GM12878 (cell line): Measurements from ENCODE around the gene POLE2. TPM values are rescaled to one million over a fixed set of nuclear protein-coding genes. Genes with fewer than 3 reads are reported as not detected.

Source experiments
- ASH2L ChIP-seq: fragments of 300-600, 200-600 bp; sonication (generic); IDR thresholded peaks from 2 replicates; pipeline ENCODE4 v1.6.1; 2017; ENCODE audit warnings: low read depth, mild to moderate bottlenecking, borderline replicate concordance
- BRCA1 ChIP-seq: IDR thresholded peaks from 2 replicates; pipeline ENCODE4 v1.6.1; 2011; ENCODE audit warnings: low read depth, low read length, improper control_type of control experiment
- CREB1 ChIP-seq: IDR thresholded peaks from 2 replicates; pipeline ENCODE4 v1.6.1; 2012; ENCODE audit warnings: low read depth, mild to moderate bottlenecking, inconsistent platforms
- ETV6 ChIP-seq, 2 experiments: fragments of 450-650 bp in 1 of 2; IDR thresholded peaks in 1 of 2; conservative IDR thresholded peaks in 1 of 2; 2 replicates each; pipeline ENCODE4 v1.6.1; 2014; ENCODE audit warnings: antibody characterized with exemption in 1 of 2, borderline replicate concordance in 1 of 2, low read depth in 1 of 2, mild to moderate bottlenecking in 1 of 2, moderate library complexity in 1 of 2
- FOXK2 ChIP-seq: fragments of 450-650 bp; IDR thresholded peaks from 2 replicates; pipeline ENCODE4 v1.6.1; 2017; ENCODE audit warnings: mild to moderate bottlenecking, moderate library complexity
- IKZF1 ChIP-seq: fragments of 450-650 bp; conservative IDR thresholded peaks from 2 replicates; pipeline ENCODE4 v1.6.1; 2017; ENCODE audit warnings: antibody characterized with exemption, mild to moderate bottlenecking
- KAT2A ChIP-seq: conservative IDR thresholded peaks from 2 replicates; pipeline ENCODE4 v1.6.1; 2011; ENCODE audit warnings: low read depth, low read length; ENCODE audit not compliant: control insufficient read depth
- MTA2 ChIP-seq: fragments of 450-650 bp; IDR thresholded peaks from 2 replicates; pipeline ENCODE4 v1.6.1; 2016; ENCODE audit warnings: low read depth, mild to moderate bottlenecking, moderate library complexity
- NFIC ChIP-seq: IDR thresholded peaks from 2 replicates; pipeline ENCODE4 v1.6.1; 2012; ENCODE audit warnings: low read depth, mild to moderate bottlenecking, inconsistent platforms, low read length, moderate library complexity
- SIN3A ChIP-seq: IDR thresholded peaks from 2 replicates; pipeline ENCODE4 v1.6.1; 2012; ENCODE audit warnings: low read depth, low read length, improper control_type of control experiment
- polyA plus RNA-seq, 11 experiments: library from polyadenylated mRNA; depleted of rRNA in 4 of 11; unstranded in 6 of 11; stranded (reverse) in 5 of 11; fragments of >200 nt; fragmentation: Nextera tagmentation in 4 of 11; fragmentation: Illumina TruSeq in 1 of 11; extraction: Ambion mirVana in 4 of 11; extraction: Trizol in 1 of 11; gene quantifications; 1 replicate in 1 of 11; 2 replicates in 10 of 11; pipeline versions ENCODE4 v1.2.1 to v1.2.3, GENCODE V29; 2011 to 2016; ENCODE audit warnings: inconsistent platforms in 2 of 11, missing spikeins in 2 of 11, low read depth in 1 of 11
- total RNA-seq, 4 experiments: library from RNA; depleted of rRNA in 3 of 4; stranded (reverse); fragments of >200 nt in 3 of 4; fragmentation: Illumina TruSeq in 1 of 4; extraction: Trizol in 1 of 4; gene quantifications; 2 replicates each; pipeline versions ENCODE4 v1.2.1 to v1.2.3, GENCODE V29; 2013 to 2021
- TF ChIP-seq, protein P1 (sequence below): IDR thresholded peaks from 2 replicates; pipeline ENCODE4 v1.6.1; 2012; ENCODE audit warnings: mild to moderate bottlenecking, low read depth, low read length
- TF ChIP-seq, protein P2 (sequence below): fragments of 450-650 bp; IDR thresholded peaks from 2 replicates; pipeline ENCODE4 v1.6.1; 2017; ENCODE audit warnings: borderline replicate concordance
- TF ChIP-seq, protein P3 (sequence below): IDR thresholded peaks from 2 replicates; pipeline ENCODE4 v1.6.1; 2012; ENCODE audit warnings: low read depth, low read length, improper control_type of control experiment
- TF ChIP-seq, protein P4 (sequence below): IDR thresholded peaks from 2 replicates; pipeline ENCODE4 v1.6.1; 2011; ENCODE audit warnings: borderline replicate concordance, low read depth, mild to moderate bottlenecking, moderate library complexity, mixed read lengths, low read length; ENCODE audit not compliant: insufficient read depth; ENCODE audit errors: extremely low read length
- TF ChIP-seq, protein P5 (sequence below): fragments of 150-350 bp; IDR thresholded peaks from 2 replicates; pipeline ENCODE4 v1.6.1; 2014; ENCODE audit warnings: mild to moderate bottlenecking, low read depth, low read length
- TF ChIP-seq, protein P6 (sequence below): fragments of 450-650 bp; formaldehyde crosslinking; IDR thresholded peaks from 2 replicates; pipeline ENCODE4 v1.4.0; 2022; ENCODE audit warnings: mild to moderate bottlenecking, moderate library complexity

The POLE2 gene
- total and polyA plus RNA-seq, 10 of the 15 experiments (the other 5 are each of a cell fraction or from before 2014, with no cell fraction given), result 22.0 to 45.6 (median 38.8) TPM

DNA sequence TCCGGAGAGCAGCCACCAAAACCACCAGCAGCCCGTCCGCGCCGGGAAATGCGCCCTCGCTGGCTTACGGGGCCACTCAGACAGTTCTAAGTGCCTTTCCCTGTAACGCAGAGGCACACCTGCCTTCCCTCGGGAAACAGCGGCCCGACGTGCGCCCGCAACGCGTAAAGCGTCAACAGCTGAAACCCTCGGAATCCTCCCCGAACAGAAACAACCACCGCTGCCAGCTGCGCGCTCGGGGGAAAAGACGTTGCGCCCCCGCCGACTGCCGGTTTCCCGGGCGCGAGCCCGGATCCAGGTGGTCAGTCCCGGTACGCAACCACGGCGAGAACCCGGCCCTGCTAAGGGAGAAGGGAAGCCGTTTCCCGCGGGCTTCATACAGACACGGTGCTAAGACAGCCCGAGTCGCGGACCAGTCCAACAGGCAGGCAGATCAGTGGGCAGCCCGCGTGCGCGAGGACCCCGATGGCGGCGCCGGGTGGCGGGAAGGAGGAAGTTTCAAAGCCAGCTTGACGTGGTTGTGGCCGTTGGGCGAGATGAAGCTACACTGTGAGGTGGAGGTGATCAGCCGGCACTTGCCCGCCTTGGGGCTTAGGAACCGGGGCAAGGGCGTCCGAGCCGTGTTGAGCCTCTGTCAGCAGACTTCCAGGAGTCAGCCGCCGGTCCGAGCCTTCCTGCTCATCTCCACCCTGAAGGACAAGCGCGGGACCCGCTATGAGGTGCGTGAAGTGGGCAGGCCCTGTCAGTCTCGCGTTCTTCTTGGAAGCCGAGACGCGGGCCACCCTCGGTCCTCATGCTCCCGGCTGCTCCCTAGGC lies 89.3 kb downstream of the POLE2 start, which contains the start of gene LRR1 (continued):
- TF ChIP-seq, protein P1, sequence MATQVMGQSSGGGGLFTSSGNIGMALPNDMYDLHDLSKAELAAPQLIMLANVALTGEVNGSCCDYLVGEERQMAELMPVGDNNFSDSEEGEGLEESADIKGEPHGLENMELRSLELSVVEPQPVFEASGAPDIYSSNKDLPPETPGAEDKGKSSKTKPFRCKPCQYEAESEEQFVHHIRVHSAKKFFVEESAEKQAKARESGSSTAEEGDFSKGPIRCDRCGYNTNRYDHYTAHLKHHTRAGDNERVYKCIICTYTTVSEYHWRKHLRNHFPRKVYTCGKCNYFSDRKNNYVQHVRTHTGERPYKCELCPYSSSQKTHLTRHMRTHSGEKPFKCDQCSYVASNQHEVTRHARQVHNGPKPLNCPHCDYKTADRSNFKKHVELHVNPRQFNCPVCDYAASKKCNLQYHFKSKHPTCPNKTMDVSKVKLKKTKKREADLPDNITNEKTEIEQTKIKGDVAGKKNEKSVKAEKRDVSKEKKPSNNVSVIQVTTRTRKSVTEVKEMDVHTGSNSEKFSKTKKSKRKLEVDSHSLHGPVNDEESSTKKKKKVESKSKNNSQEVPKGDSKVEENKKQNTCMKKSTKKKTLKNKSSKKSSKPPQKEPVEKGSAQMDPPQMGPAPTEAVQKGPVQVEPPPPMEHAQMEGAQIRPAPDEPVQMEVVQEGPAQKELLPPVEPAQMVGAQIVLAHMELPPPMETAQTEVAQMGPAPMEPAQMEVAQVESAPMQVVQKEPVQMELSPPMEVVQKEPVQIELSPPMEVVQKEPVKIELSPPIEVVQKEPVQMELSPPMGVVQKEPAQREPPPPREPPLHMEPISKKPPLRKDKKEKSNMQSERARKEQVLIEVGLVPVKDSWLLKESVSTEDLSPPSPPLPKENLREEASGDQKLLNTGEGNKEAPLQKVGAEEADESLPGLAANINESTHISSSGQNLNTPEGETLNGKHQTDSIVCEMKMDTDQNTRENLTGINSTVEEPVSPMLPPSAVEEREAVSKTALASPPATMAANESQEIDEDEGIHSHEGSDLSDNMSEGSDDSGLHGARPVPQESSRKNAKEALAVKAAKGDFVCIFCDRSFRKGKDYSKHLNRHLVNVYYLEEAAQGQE, result no peak
- TF ChIP-seq KAT2A, result no peak
- peak; percentile 65 for TF ChIP-seq CREB1
- no peak for TF ChIP-seq ETV6 (conservative IDR thresholded peaks at IDR 0.05 in 1 of 2, IDR thresholded peaks at IDR 0.05 in 1 of 2; ENCODE audit: borderline replicate concordance in 1 of 2, low read depth in 1 of 2)
- peak; percentile 98 for TF ChIP-seq IKZF1
- TF ChIP-seq, protein P2, sequence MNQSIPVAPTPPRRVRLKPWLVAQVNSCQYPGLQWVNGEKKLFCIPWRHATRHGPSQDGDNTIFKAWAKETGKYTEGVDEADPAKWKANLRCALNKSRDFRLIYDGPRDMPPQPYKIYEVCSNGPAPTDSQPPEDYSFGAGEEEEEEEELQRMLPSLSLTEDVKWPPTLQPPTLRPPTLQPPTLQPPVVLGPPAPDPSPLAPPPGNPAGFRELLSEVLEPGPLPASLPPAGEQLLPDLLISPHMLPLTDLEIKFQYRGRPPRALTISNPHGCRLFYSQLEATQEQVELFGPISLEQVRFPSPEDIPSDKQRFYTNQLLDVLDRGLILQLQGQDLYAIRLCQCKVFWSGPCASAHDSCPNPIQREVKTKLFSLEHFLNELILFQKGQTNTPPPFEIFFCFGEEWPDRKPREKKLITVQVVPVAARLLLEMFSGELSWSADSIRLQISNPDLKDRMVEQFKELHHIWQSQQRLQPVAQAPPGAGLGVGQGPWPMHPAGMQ, result peak; percentile 96
- no peak for TF ChIP-seq ASH2L
- peak; percentile 32; the same call in 1 of the 2 replicates for TF ChIP-seq NFIC
- TF ChIP-seq, protein P3, sequence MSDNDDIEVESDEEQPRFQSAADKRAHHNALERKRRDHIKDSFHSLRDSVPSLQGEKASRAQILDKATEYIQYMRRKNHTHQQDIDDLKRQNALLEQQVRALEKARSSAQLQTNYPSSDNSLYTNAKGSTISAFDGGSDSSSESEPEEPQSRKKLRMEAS, result peak; percentile 88
- TF ChIP-seq FOXK2, result peak; percentile 81
- TF ChIP-seq, protein P4, sequence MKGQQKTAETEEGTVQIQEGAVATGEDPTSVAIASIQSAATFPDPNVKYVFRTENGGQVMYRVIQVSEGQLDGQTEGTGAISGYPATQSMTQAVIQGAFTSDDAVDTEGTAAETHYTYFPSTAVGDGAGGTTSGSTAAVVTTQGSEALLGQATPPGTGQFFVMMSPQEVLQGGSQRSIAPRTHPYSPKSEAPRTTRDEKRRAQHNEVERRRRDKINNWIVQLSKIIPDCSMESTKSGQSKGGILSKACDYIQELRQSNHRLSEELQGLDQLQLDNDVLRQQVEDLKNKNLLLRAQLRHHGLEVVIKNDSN, result no peak
- TF ChIP-seq MTA2, result no peak
- TF ChIP-seq, protein P5, sequence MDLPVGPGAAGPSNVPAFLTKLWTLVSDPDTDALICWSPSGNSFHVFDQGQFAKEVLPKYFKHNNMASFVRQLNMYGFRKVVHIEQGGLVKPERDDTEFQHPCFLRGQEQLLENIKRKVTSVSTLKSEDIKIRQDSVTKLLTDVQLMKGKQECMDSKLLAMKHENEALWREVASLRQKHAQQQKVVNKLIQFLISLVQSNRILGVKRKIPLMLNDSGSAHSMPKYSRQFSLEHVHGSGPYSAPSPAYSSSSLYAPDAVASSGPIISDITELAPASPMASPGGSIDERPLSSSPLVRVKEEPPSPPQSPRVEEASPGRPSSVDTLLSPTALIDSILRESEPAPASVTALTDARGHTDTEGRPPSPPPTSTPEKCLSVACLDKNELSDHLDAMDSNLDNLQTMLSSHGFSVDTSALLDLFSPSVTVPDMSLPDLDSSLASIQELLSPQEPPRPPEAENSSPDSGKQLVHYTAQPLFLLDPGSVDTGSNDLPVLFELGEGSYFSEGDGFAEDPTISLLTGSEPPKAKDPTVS, result no peak
- TF ChIP-seq SIN3A, result peak; percentile 95
- TF ChIP-seq BRCA1, result peak; percentile 53; the same call in 1 of the 2 replicates
- TF ChIP-seq, protein P6, sequence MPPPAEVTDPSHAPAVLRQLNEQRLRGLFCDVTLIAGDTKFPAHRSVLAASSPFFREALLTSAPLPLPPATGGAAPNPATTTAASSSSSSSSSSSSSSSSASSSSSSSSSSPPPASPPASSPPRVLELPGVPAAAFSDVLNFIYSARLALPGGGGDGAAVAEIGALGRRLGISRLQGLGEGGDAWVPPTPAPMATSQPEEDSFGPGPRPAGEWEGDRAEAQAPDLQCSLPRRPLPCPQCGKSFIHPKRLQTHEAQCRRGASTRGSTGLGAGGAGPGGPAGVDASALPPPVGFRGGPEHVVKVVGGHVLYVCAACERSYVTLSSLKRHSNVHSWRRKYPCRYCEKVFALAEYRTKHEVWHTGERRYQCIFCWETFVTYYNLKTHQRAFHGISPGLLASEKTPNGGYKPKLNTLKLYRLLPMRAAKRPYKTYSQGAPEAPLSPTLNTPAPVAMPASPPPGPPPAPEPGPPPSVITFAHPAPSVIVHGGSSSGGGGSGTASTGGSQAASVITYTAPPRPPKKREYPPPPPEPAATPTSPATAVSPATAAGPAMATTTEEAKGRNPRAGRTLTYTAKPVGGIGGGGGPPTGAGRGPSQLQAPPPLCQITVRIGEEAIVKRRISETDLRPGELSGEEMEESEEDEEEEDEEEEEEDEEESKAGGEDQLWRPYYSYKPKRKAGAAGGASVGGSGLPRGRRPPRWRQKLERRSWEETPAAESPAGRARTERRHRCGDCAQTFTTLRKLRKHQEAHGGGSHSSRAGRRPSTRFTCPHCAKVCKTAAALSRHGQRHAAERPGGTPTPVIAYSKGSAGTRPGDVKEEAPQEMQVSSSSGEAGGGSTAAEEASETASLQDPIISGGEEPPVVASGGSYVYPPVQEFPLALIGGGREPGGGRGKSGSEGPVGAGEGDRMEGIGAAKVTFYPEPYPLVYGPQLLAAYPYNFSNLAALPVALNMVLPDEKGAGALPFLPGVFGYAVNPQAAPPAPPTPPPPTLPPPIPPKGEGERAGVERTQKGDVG, result no peak
